K562 (cell line): Measurements from ENCODE around the gene CD320. TPM values are rescaled to one million over a fixed set of nuclear protein-coding genes. Genes with fewer than 3 reads are reported as not detected.

ENCODE experiments used
- CHCHD3 ChIP-seq: fragments of 250-450 bp; sonication (Bioruptor Pico); IDR thresholded peaks from 2 replicates; pipeline ENCODE4 v2.1.2; 2022; ENCODE audit warnings: mild to moderate bottlenecking
- DDX20 ChIP-seq: fragments of 450-650 bp; IDR thresholded peaks from 2 replicates; pipeline ENCODE4 v1.6.1; 2016; ENCODE audit warnings: missing genetic modification characterization, low read depth, mild to moderate bottlenecking, missing compliant biosample characterization, moderate library complexity
- EP300 ChIP-seq: IDR thresholded peaks from 2 replicates; pipeline ENCODE4 v1.6.1; 2012; ENCODE audit warnings: low read length, improper control_type of control experiment
- GABPB1 ChIP-seq: sonication (generic); formaldehyde crosslinking; IDR thresholded peaks from 2 replicates; pipeline ENCODE4 v1.8.0; 2022; ENCODE audit warnings: mild to moderate bottlenecking, missing genetic modification reagents
- HDAC1 ChIP-seq, 2 experiments: fragments of 450-650 bp; IDR thresholded peaks; 2 replicates each; pipeline ENCODE4 v1.6.1; 2016 to 2017; ENCODE audit warnings: inconsistent platforms in 1 of 2, mild to moderate bottlenecking in 1 of 2, moderate library complexity in 1 of 2
- KDM2B ChIP-seq: fragments of 250-450 bp; sonication (Bioruptor Pico); IDR thresholded peaks from 2 replicates; pipeline ENCODE4 v1.8.0; 2021; ENCODE audit warnings: mild to moderate bottlenecking, moderate library complexity
- NCOA2 ChIP-seq, 2 experiments: fragments of 450-650 bp; IDR thresholded peaks; 2 replicates each; pipeline ENCODE4 v1.6.1; 2018; ENCODE audit warnings: mild to moderate bottlenecking in 2 of 2, moderate library complexity in 1 of 2; ENCODE audit not compliant: partially characterized antibody in 2 of 2
- PYGO2 ChIP-seq: fragments of 450-650 bp; IDR thresholded peaks from 2 replicates; pipeline ENCODE4 v1.6.1; 2016; ENCODE audit warnings: mild to moderate bottlenecking, missing genetic modification characterization, moderate library complexity, missing compliant biosample characterization
- RREB1 ChIP-seq: fragments of 250-450 bp; sonication (Bioruptor Pico); IDR thresholded peaks from 2 replicates; pipeline ENCODE4 v1.4.0; 2020
- SRSF3 ChIP-seq: fragments of 200-400 bp; formaldehyde crosslinking; IDR thresholded peaks from 2 replicates; pipeline ENCODE4 v1.6.1; 2016; ENCODE audit warnings: mild to moderate bottlenecking, low read length, moderate library complexity; ENCODE audit not compliant: insufficient read depth
- TAF9B ChIP-seq: fragments of 450-650 bp; IDR thresholded peaks from 2 replicates; pipeline ENCODE4 v1.6.1; 2018; ENCODE audit warnings: mild to moderate bottlenecking; ENCODE audit not compliant: partially characterized antibody
- TEAD1 ChIP-seq, 2 experiments: fragments of 450-650 bp in 1 of 2; sonication (generic) in 1 of 2; formaldehyde crosslinking; IDR thresholded peaks; 2 replicates each; pipeline versions ENCODE4 v1.4.0 to v1.8.0; 2020 to 2022; ENCODE audit warnings: mild to moderate bottlenecking in 2 of 2, missing genetic modification reagents in 1 of 2
- THAP12 ChIP-seq: fragments of 250-450 bp; sonication (Bioruptor Pico); IDR thresholded peaks from 2 replicates; pipeline ENCODE4 v1.9.0; 2021; ENCODE audit warnings: mild to moderate bottlenecking, inconsistent platforms
- XRCC3 ChIP-seq: fragments of 450-650 bp; IDR thresholded peaks from 2 replicates; pipeline ENCODE4 v1.6.1; 2017; ENCODE audit warnings: mild to moderate bottlenecking, moderate library complexity
- ZNF282 ChIP-seq: sonication (generic); formaldehyde crosslinking; IDR thresholded peaks from 2 replicates; pipeline ENCODE4 v1.8.1; 2023; ENCODE audit warnings: missing genetic modification reagents
- ZNF561 ChIP-seq: fragments of 450-650 bp; formaldehyde crosslinking; conservative IDR thresholded peaks from 2 replicates; pipeline ENCODE4 v1.4.0; 2020; ENCODE audit warnings: mild to moderate bottlenecking, moderate library complexity
- polyA plus RNA-seq, 8 experiments: library from polyadenylated mRNA; depleted of rRNA in 4 of 8; stranded (reverse) in 5 of 8; unstranded in 3 of 8; fragments of >200 nt; fragmentation: Nextera tagmentation in 2 of 8; fragmentation: Illumina TruSeq in 1 of 8; extraction: Ambion mirVana in 2 of 8; extraction: Trizol in 1 of 8; gene quantifications; 2 replicates each; pipeline versions ENCODE4 v1.2.1 to v1.2.3, GENCODE V29; 2011 to 2014; ENCODE audit warnings: inconsistent platforms in 1 of 8, missing spikeins in 1 of 8
- total RNA-seq, 7 experiments: library from RNA; depleted of rRNA in 6 of 7; stranded (reverse); fragments of >200 nt in 6 of 7; fragmentation: Illumina TruSeq in 2 of 7; extraction: Trizol in 2 of 7; gene quantifications; 2 replicates each; pipeline versions ENCODE4 v1.2.1 to v1.2.3, GENCODE V29; 2011 to 2021; ENCODE audit warnings: low replicate concordance in 1 of 7

CD320 gene
- total and polyA plus RNA-seq, 9 of the 15 experiments (the other 6 are each of a cell fraction or from before 2014, with no cell fraction given): 0.45 to 94.5 (median 34.4) TPM

DNA sequence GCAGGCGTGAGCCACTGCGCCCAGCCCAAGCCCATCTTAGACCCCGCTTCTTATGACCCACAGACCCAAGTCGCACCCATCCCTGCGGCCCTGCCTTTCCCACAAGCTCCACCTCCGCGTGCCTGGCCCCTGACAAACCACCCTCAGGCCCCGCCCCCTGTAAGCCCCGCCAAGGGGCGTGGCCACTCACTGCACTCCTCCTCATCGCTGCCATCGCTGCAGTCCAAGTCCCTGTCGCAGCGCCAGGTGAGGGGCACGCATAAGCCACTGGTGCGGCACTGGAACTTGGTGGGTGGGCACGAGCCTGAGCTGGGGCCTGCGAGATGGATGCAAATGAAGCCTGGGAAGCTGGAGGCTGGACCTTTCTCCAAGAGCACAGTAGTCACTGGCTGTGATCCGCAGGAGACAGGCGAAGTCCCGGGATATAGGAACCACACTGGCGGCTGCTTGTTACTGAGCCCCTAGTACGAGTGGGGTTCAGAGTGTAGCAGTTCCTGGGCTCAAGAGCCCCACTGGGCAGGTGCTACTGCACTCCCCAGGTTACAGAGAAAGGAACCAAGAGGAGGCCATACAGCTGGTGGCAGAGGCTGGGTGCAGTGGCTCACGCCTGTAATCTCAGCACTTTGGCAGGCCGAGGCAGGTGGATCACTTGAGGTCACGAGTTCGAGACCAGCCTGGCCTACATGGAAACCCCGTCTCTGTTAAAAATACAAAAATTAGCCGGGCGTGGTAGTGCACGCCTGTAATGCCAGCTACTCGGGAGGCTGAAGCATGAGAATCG lies 3.1 kb downstream of the CD320 start (continued):
- TF ChIP-seq THAP12: no peak
- TF ChIP-seq RREB1: no peak
- no peak for TF ChIP-seq SRSF3
- 0 out of 4 replicates have a peak, but pooled peaks of 1 of the 2 experiments have one; percentile 11 for TF ChIP-seq HDAC1 (IDR thresholded peaks at IDR 0.05)
- no peak for TF ChIP-seq NCOA2 (IDR thresholded peaks at IDR 0.05; ENCODE audit: partially characterized antibody in 2 of 2)
- TF ChIP-seq PYGO2 (tag): no peak
- TF ChIP-seq GABPB1 (CRISPR knock-in tag): no peak
- TF ChIP-seq ZNF282 (CRISPR knock-in tag): no peak
- TF ChIP-seq DDX20 (tag): no peak
- no peak for TF ChIP-seq CHCHD3 (CRISPR knock-in tag)
- TF ChIP-seq TEAD1 (CRISPR knock-in tag; IDR thresholded peaks at IDR 0.05): no peak
- no peak for TF ChIP-seq EP300
- no peak for TF ChIP-seq KDM2B (CRISPR knock-in tag)
- TF ChIP-seq XRCC3: no peak
- no peak for TF ChIP-seq TAF9B
- no peak for TF ChIP-seq ZNF561 (CRISPR knock-in tag)
